Choroid plexus epithelial cell (primary cell): ENCODE results near the gene FSTL1.

Source experiments
- DNase-seq: peaks from one replicate; pipeline ENCODE4 v3.0.0-alpha.2; 2010; ENCODE audit warnings: low read depth
- H3K4me3 ChIP-seq: 2 replicates; pipeline ENCODE4 v1.5.1; 2011; ENCODE audit warnings: low read depth, mild to moderate bottlenecking, control low read depth, low read length, moderate library complexity
- TF ChIP-seq, protein P1 (sequence below): conservative IDR thresholded peaks from 2 replicates; pipeline ENCODE4 v1.5.1; 2011; ENCODE audit warnings: low read depth, mild to moderate bottlenecking, control low read depth, inconsistent platforms, low read length, moderate library complexity

Gene FSTL1

DNA sequence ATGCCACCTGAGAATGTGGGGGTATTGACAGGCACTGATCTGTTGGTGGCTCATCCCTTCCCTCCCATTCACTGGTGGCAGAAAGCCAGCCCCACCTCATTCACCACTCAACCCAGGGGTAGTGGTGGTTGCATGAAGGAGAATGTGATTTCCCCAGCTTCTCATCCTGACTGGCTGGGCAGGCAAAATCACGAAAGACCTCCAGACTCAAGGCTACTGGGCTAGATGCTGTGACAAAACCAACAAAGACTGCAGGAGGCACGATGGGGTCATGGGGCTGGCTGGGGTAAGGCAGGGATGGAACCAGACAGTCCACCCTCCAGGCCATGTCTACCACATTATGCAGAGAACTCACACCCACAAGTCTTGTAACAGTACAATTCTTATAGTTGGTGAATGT, 33.9 kb downstream of the FSTL1 start:
- no peak for DNase-seq
- TF ChIP-seq, protein P1, sequence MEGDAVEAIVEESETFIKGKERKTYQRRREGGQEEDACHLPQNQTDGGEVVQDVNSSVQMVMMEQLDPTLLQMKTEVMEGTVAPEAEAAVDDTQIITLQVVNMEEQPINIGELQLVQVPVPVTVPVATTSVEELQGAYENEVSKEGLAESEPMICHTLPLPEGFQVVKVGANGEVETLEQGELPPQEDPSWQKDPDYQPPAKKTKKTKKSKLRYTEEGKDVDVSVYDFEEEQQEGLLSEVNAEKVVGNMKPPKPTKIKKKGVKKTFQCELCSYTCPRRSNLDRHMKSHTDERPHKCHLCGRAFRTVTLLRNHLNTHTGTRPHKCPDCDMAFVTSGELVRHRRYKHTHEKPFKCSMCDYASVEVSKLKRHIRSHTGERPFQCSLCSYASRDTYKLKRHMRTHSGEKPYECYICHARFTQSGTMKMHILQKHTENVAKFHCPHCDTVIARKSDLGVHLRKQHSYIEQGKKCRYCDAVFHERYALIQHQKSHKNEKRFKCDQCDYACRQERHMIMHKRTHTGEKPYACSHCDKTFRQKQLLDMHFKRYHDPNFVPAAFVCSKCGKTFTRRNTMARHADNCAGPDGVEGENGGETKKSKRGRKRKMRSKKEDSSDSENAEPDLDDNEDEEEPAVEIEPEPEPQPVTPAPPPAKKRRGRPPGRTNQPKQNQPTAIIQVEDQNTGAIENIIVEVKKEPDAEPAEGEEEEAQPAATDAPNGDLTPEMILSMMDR = no peak
- H3K4me3 ChIP-seq = peak overlapping the region; percentile 28

DNA sequence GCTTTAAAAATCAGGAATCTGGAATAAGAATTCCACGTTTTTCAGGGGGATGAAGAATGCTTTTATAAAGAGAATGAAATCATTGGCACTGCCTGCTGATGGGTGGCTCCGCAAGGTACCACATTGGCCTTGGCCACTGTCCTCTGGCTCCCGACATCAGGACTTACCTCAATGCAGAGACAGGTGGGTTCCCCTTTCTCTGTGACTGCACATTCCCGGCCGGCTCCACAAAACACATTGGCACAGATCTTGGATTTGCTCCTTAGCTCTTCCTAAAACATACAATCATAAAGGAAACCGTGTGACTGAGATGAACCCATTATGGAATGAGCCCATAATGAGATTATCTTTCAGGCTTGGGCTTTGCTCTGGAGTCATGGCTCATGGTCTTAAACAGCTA, 35.0 kb downstream of the FSTL1 start:
- no peak for DNase-seq
- TF ChIP-seq, protein P1 = no peak
- no peak overlapping the region for H3K4me3 ChIP-seq

DNA sequence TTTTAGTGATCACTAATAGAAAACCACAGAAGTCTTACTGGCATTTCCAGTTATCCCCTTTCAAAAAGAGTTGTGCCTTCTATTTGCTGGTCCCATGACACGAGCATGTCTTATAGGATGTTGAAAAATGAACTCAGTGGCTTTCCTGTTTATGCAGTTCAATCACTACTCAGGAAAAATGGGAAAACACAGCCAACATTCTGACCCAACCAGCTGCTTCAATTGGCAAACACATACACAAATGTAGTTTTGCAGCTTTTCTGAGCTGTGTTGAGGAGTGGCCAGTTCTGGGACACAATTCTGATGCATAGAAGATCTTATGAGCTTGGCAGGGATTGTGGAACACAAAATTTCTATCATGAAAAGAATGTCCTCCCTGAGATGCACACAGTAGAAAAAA, 40.3 kb downstream of the FSTL1 start:
- no peak overlapping the region for H3K4me3 ChIP-seq
- TF ChIP-seq, protein P1 = no peak
- DNase-seq = no peak

DNA sequence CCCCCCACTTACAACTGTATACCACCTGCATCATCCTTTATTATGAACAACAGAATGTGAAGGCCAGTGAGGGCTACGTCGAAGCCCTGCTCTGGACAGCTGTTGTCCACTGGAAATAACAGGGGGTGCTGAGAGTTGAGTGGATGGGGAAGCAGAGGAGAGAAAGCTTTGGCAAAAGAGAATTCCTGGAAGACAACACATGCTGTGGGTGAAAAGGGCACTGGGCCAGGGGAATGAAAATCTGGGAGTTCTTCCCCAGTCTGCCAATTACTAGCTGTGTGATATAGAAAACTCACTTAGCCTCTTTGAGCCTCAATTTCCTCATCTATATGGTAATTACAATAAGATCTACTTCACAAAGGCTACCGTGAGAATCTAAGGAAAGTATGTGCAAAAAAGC, 40.7 kb downstream of the FSTL1 start:
- no peak overlapping the region for H3K4me3 ChIP-seq
- DNase-seq = no peak
- TF ChIP-seq, protein P1 = no peak

DNA sequence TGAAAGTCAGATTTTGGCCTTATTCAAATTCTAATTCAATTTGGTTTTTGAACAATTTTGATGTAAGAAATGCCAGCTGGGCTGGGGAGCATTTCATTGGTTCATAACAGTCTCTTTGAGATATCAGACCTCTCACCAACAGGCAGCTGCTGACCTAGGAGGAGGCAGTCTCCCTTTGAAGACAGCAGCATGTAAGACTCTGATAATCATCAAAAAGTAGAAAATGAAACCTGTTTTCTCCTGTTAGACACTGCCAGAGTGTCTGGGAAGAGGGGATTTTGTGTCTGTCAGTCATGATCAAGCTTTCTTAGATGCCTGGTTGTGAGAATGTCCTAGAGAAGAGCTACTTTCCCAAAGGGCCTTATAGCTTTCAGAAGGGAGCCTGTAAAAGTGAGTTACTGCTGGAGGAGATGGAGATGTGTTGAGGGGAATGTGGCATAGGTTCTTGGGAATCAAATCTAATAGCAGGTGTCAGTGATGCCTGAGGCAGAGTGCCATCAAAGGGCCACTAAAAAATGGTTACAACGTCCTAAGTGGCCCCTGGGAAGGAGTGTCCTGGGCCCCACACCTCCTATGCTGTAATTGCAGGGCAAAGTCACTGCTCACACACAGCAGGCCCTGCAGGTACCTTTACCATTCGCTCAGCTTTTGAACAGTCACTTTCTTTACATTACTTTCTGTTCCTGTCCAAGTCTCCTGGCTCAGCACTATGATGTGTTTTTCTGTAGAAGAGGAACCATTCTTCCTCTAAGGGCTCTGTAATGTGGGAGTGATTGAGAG, 43.1 kb downstream of the FSTL1 start:
- TF ChIP-seq, protein P1 = no peak
- DNase-seq = no peak
- H3K4me3 ChIP-seq = no peak overlapping the region

DNA sequence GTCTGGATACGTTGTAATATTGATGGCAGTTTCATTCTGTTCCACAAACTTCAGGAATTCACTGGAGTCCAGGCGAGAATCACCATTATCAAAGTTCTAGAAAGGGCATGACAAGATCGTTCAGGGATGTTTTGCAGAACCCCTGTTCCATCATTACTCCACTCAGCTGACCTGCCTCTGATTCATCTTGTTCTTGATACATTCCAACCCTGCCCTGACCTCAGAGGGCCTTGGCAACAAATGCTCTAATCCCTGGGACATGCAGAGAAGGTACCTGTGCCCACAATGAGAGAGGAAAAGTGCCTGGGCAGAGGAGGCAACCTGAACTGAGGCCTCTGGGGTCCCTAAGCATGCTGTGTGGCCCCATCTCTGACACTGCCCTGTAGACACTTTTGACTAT, 45.9 kb downstream of the FSTL1 start:
- TF ChIP-seq, protein P1 = no peak
- H3K4me3 ChIP-seq = no peak overlapping the region
- peak; percentile 65 for DNase-seq

DNA sequence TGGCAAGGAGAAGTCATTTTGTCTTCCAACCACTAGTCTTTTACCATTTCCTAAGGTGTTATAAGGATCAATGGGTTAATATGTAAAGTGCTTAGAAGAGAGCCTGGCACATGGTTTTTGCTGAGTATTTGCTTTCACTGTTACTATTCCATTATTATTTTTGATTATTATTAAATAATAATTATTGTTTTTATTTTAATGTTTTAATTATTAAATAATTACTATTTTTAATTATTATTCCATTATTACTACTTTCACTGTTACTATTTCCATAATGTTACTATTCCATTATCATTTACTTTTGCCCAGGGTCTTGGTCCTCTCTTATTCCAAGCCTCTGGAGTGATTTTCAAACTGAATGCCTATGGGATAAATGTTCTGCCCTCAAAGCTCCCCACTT, 48.5 kb downstream of the FSTL1 start:
- TF ChIP-seq, protein P1 = no peak
- no peak overlapping the region for H3K4me3 ChIP-seq
- DNase-seq = no peak
